DMS 273 (cell line): ENCODE results near the gene RALGPS2.

Source experiments
- DNase-seq: peaks from one replicate; lab custom pipeline; 2025; ENCODE audit not compliant: unreplicated experiment; lab: John Stamatoyannopoulos, UW

Gene RALGPS2

DNA sequence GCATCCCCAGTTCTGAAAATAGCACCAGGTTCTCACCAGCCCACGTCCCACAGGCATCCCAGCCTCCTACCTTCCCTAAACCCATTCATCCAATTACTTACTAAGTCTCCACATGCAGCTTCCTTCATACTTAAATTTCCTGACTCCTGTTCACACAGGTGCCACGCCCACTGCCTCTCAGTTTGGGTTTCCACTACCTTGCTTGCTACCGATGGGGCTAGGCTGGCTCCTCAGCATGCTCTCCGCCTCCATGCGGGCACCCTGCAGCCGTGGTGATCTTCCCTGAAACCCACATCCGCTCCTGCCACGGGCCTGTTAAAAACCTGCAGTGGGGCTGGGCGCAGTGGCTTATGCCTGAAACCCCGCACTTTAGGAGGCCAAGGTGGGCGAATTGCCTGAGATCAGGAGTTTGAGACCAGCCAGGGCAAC, 216.2 kb downstream of the RALGPS2 start:
- no peak for DNase-seq

DNA sequence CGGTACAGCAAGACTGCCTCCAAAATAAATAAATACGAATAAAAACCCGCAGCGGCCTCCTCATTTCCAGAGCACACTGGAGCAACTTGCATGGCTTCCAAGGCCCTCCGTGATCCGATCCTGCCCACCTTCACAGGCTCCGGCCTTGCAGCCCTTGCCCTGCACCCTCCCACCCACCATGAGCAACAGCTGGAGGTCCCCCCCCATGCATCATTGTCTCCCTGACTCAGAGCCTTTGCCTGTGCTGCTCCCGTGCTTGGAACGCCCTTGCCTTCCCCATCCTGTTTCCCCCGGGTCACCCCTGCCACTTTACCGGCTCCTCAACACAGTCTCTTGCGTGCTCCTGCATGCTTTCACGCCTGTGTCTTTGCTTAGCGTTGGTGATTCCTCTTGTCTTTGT, 216.8 kb downstream of the RALGPS2 start:
- no peak for DNase-seq

DNA sequence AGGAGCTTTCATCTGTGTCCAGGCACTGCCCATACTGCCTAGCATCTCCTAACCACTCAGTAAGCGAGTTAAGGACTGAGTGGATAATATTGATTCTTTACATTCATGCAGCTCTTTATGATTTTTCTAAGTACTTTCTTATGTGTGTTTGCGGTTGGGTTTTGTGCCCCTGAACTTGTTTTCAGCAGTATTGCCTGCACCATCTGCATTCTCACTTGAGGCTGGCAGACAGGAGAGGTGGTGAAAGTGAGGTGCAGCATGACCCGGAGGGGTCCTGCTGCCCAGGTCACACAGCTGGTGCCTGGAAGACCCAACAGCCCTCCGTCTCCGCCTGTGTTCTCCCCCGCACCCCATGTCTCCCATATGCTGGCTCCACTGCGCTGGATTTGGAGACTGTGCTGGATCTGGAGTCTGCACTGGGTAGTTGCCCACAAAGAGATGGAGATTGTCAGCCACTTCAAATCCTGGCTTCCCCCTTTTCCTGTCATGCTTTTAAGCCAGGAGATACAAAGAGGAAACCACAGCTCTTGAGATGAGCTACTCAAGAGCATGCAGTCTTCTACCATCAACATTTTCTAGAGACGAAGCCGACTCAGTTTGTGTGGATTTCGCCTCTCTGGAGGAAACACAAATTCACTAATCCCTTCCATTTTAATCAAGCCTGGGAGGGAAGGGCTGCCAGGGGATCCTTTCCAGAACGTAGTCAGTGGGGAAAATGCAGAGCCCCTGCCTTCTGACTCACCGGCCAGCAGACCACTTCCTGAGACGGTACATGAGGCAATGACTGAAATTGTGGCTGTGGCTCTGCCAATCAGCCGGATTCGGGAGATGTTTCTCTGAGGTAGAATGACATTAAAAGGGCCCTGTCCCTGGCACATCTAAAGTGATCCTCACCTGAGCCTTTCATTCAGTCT, 217.5 kb downstream of the RALGPS2 start:
- no peak for DNase-seq

DNA sequence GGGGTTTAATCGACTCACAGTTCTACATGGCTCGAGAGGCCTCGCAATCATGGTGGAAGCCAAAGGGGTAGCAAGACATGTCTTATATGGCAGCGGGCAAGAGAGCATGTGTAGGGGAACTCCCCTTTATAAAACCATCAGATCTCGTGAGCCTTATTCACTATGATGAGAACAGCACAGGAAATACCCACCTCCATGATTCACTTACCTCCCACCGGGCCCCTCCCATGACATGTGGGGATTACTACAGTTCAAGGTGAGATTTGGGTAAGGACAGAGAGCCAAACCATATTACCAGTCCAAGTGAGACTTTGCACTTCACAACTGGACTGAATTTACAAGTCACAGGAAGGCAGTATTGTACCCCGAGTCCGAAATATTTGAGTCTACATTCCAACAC, 219.7 kb downstream of the RALGPS2 start:
- no peak for DNase-seq

DNA sequence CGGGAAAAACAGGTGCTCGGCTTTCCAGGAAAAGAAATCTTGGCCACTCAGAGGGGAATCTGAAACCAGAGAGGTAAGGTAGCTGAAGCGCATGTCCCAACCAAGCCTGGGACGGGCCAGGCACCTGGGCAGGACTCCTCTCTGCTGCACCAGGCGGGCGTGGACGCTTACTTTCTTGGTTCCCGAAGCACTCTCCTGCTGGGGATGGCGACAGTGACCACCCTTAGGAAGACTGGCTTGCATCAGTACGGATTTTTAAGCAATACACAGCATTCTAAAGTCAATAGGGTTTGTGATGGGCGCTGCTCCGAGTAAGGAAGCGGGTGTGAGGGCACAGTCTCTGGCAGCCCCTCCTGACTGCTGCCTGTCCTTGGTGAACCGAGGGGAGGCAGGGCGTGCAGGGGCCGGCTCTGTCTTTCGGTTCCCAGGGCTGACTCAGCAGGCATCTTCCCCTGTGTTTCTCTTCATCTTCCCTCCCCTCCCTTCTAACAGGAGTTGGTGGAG, 220.8 kb downstream of the RALGPS2 start:
- DNase-seq, result no peak

DNA sequence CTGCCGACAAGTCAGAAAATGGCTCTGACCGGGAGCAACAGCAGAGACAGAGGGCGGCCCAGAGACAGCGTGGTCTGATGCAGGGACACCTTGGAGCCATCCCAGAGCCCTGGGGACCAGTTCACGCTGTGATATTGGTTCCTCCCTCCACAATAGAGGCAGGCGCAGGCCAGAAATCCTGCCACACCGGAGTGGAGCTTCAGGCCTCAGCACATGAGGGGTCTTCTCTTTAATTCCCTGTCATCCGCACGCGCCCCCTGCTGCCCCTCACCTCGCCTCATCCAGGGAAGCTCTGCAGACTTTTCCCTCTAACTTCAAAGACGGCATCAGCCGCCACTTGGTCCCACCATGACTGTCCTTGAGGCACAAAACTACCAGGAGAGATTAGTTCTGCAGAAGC, 221.4 kb downstream of the RALGPS2 start:
- no peak for DNase-seq

DNA sequence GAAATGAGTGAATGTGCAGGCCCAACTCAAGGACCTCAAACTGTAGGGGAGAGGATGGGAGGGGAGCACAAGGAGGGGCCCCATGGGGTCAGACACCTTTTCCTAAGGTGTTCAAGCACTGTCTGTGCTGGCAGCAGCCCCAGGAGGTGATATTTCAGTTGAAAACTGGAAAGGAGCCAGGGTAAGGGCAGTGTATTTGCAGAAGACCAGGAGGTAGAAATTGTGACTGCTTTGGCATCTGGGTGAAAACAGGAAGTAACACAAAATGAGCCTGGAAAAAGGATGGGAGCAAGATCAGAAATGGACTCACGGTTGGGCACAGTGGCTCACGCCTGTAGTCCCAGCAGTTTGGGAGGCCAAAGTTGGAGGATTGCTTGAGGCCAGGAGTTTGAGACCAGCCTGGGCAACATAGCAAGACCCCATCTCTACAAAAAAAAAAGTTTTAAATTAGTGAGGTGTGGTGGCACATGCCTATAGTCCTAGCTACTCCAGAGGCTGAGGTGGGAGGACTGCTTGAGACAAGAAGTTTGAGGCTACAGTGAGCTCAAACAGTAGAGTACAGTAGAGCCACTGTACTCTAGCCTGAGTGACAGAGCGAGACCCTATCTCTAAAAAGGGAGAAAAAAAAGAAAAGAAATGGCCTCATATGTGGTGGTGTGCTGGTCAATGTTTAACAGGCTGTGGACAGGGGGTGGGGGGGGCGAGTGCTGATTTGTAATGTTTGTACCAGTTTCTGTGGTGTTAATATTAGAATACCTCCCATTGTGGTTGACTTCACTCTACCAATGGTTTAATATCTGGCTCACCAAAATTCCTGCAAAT, 222.0 kb downstream of the RALGPS2 start:
- DNase-seq, result no peak

DNA sequence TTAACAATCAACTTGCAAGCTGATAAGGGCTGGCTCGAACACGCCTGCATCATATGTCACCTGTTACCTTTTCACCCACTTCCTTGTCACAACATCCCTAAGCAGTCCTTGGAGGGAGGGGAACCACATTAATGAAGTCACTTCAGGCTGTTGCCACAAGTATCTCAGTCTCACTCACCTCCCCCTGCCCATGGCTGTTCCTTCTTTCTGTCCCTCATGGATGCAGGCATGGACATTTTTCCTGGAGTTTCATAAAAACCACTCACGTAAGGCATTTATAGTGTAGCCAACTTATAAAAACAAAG, 222.6 kb downstream of the RALGPS2 start:
- no peak for DNase-seq

DNA sequence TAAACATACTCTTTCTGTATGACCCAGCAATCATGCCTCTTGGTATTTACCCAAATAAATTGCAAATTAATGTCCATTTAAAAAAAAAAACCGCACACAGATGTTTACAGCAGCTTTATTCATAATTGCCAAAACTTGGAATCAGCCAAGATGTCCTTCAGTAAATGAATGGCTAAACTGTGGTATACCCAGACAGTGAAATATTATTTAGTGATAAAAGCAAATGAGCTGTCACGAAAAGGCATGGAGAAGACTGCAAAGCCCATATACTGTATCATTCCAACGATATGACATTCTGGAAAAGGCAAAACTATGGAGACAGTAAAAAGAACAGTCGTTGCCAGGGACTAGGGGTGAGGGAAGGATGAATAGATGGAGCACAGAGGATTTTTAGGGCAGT, 223.6 kb downstream of the RALGPS2 start:
- no peak for DNase-seq

DNA sequence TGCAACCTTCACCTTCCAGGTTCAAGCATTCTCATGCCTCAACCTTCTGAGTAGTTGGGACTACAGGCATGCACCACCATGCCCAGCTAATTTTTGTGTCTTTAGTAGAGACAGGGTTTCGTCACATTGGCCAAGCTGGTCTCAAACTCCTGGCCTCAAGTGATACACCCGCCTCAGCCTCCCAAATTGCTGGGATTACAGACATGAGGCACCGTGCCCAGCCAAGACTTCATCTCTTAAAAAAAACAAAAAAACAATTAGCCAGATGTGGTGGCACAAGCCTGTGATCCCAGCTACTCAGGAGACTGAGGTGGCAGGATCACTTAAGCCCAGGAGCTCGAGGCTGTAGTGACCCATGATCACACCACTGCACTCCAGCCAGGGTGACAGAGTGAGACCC, 224.8 kb downstream of the RALGPS2 start:
- peak; percentile 18 for DNase-seq

DNA sequence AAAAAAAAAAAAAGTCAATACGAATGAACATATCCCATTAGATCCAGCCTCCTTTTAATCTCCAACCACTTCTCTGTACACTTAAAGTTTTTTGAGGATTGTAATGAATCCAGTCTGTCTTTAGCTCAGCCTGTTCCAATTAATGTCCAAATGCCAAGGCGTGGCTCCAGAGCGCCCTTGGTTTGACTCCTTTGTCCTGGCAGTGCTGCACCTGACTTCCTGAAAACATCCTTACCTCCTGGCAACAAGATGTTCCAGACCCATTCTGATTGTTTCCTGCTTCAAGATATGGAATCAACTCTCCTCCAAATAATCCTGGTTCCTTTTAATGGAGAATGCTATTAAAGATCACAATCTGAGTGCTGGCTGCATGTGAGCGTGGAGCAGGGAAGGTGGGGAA, 226.6 kb downstream of the RALGPS2 start:
- DNase-seq, result no peak

DNA sequence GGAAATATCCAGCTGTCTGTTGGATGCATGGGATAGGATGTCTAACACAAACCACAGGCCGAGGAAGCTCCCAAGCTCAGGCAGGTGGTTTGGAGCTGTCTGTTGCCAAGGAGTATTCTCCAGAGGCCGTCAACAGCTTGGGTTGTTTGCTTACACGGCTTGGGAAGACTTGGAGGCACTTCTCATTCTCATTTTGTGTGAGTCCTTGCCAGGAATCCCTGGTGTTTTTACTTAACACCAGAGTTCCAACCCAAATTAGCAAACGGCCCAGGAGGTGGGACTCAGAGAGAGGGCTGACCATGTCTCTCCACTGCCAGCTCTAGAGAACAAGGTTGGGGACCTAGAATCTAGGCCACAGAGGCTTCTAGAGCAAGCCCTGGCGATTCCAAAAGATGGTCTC, 228.0 kb downstream of the RALGPS2 start:
- DNase-seq, result peak; percentile 93

DNA sequence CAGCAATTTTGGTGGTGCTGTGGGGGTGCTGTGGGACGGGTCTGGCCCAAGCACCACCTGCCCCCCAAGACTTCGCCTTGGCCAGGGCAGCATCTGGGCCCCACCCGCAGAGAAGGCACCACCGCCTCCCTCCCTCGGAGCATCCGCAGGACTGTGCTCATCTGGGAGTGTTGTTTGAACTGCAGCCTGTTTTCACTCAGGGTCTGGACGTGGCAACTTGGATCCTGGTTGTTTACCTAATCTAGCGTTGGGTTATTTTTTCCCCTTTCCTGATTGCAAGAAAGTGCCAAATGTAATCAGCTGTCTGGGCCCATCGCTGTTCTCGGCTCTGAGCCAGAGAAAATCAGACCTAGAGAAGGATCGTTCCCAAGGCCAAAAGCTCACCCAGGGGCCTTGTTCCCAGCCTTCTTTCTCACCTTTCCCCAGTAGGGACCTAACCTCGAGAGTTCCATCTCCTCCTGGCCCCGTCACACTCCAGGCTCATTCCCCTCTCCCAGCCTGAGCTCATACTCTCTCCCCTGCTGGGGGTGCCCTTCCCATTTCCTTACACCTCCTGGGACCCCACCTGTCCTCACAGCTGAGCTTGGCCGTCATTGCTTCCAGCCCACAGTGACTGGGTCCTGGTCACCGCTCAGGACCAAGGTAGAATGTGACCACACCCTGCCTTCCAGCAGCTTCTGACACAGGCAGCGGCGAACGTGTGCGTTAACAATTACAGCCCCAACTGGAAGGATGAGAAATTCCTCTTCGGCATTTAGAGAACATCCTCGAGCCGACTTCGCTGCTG, 228.7 kb downstream of the RALGPS2 start:
- peak; percentile 38 for DNase-seq

DNA sequence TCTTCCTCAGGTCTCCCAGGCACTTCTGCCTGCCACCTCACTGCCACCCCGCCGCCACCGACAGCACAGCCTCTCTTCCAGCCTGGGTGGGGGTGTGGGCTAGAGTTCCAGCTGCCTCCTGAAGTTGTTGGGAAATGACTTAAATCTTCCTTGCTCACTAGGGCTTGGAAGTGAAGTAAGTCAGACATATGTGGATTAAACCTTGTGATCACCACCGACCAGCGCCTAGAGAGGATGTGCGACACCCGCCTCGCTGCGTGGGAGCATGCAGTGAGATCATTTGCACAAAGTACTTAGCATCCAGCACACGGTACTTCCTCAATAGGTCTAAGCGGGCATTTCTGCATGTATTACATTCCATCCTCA, 229.3 kb downstream of the RALGPS2 start:
- DNase-seq, result no peak

DNA sequence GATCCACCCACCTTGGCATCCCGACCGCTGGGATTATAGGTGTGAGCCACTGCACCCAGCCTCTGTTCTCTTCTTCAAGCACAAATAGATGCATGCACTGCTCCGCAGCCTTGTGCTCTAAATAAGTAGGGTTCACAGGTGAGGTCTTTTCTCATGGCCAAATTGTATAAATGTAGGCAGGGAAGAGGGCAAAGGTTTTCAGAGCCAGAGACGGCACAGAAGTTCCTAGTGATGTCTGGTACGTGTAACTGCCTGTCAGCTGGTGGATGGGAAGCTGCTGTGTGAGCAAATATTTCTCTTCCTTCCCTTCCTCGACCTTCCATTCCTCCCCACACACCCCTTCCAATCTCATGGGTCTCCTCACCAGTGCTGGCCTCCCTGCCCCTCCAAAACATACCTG, 229.9 kb downstream of the RALGPS2 start:
- no peak for DNase-seq

DNA sequence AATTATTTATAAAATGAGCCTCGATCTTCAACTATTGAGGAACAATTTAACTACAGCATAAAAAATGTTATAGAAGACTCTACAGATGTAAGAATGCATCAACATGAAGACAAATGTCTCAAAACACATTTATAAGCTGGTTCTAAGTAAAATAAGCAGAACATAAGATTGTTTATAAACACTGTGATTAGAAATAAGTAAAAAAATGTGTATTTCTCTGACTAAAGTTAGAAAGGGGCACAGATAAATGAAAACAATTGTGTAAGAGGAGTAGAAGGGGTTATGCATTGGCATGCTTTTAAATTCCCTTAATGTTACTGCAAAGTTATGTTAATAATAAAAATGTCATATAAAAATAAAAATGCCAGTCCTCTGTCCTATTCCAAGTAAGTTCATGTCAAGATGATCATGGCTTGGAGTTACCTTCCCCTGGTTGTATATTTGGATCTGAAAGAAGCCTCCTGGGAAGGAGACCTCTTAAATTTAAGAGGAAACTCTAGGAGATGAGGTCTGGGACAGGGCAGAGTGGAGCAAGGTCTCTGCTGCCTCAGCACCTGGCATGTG, 230.4 kb downstream of the RALGPS2 start:
- no peak for DNase-seq

DNA sequence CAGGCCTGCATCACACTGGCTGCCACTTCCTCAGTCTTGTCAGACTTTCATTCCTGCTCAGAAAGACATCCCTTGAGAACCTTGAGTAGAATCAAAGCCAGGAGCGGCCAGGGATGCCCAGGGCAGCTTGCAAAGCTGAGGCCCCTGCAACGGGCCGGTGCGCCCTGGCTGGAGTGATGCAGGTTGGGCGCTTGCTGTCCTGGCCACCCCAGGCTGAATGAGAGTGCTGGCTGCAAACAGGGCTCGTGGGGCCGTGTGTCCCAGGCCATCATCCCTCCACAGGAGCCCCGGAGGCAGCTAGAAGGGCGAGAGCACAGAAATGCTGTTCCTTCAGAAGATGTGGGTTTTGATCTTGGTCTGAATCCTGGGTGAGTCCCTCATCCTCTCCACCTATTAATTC, 233.4 kb downstream of the RALGPS2 start:
- DNase-seq, result no peak

DNA sequence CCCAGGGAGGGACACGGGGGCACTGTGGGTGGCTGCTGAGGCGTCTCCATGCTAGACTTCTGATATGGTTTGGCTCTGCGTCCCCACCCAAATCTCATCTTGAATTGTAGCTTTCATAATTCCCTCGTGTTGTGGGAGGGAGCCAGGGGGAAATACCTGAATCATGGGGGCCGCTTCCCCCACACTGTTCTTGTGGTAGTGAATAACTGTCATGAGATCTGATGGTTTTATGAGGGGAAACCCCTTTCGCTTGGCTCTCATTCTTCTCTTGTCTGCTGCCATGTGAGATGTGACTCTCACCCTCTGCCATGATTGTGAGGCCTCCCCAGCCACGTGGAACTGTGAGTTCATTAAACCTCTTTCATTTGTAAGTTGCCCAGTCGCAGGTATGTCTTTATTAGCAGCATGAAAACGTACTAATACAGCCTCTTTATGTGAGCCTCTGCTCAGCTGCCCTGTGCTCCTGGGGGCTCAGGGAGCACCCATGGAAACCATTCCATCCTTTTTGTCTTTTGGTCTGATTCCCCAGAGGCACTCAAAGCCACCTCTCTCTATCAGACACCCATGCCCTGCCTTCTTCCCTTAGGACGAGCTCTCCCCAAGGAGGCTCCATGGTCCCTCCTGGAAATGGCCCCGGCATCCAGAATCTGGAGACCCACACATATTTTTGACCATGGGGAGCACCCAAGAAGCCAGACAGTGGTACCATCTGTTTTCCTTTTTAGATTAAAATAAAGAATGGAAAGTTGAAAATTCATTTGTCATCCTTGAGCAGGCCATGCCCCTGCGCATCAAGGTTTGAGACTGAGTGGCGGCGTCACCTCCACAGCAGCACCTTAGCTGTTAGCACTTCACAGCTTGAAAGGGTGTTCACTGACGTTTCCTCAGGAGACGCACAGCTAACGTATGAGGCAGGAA, 234.8 kb downstream of the RALGPS2 start:
- DNase-seq, result no peak

DNA sequence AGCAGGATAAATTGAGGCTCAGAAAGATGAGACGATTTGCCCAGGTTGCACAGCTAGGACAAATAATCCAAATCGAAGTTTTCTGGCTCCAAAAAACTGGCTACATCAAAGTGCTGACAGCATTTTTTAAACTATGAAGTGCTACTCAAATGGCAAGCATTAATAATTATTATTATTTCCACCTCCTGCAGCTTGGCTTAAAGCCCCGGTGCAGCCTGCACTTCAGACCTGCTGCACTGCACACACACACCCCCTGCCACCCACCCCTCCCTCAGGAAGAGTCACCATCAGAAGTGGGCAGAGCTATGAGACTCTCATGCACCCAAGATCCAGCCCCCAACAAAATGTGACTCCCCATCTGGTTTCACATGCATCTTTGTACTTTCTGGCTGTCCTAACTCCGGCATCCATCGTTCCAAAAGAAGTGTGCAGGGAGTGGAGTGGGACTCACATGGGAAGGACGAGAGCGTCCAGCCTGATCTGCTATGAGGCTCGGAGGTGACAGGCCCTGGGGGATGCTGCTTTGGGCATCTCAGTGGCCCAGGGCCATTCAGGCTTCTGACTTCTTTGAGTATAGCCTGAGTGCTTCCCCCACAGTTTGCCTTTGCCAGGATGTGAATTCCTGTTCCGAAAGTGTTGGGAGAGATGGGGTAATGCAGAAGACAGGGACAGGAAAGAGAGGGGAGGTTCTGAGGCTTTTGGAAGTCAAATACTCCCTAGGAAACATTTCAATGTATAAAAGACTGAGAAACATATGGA, 235.6 kb downstream of the RALGPS2 start:
- DNase-seq, result no peak
